CD4-positive, alpha-beta T cell treated with Interleukin-17A for 4 hours (primary cell): Measurements from ENCODE around the gene TANK.

Experiments
- DNase-seq: peaks from one replicate; pipeline ENCODE4 v3.0.0-alpha.2; 2020; ENCODE audit warnings: mixed read lengths

TANK gene

DNA sequence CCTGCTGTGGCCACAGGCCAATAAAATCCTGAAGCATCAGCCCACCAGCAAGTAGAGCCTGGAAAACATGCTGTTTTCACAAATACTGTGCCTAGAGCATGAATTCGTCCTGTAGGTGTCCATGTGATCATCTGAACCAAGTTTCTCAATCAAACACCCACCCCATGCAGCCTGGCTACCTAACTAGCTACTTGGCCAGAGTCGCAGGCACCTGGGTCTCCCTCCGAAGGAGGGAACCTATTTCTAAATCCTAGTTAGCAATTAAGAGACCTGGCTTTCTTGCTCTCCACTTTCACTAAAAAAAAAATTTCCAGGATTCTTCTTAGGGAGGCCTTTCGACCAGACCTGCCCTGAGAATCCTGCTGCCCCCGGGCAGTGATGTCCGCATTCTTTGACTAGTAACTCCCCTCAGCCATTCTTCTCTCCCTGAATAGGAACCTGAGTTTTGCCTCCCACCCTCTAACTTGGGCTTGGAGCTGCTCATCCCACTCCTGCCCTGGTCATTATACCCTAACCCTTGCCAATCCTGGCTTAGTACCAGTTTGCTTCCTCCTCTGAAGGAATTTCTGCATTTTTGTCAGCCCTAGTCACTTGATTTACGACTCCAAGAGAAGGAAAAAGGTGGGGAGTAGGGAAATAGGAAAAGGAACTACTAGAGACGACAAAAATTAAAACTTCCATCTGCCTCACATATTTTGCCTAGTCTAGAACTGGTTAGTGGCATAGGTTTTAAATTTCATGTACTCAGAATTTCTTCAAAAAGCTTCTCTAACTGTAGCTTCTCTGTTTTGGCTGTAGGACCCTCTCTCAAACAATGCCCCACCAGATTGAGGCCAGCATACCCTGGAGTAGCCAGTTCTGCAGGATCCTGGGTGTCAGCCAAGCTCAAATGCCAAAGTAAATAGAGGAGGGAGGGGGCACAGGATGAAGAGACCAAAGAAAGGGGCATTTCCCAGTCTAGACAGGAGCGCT, 25.4 kb upstream of the TANK start:
- DNase-seq: no peak

DNA sequence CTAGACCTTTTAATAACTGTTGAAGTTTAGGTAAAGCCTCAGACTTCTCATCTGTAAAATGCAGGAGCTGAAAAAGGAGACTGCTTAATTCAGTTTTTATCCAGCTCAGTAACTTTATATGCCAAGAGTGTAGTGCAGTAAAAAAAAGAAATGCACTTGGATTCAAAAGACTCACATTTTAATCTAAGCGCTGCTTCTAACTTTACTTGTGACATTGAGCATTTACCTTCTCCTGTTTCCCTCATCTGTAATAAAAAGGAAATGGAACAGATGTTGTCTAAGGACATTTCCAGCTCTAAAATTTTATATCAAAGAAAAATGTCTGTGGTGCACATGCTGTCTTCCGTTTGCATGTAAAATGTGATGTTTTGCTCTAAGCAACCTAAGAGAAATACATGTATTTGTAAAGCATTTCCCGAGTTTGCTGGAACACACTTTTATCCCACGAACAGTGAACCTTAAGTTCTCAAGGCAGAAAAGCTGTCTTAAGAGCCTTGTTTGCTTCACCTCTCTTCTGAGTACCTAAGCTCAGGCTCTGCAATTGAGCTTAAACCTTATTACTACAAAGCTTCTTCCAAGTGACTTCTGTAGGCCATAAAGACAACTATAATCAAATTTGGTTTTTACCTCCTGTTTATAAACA, 24.2 kb upstream of the TANK start:
- DNase-seq: no peak

DNA sequence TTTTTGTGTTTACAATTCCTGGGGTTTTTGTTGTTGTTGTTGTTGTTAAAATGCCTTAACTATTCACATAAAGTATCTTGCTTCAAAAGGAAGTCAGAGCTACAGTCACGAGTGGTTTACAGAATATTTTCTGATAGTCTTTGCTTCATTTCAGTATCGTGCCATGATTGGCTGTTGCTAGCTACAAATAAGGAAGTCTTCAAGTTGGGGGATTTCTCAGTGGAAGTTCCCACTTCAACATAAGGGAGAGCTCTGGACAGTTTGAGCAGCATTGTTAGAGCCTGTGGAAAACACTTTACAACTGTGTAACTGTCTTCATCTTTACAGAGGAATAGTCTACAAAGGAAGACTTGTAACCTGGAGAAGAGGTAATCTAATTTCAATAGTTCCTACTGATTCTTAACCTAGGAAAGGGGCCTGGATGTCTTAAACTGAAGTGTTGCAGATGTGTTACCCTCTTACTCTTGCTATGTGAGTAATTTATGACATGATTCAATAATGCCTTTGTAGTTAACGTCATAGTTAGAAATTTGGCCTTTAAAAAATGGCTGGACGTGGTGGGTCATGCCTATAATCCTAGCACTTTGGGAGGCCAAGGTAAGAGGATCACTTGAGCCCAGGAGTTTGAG, 23.4 kb upstream of the TANK start:
- DNase-seq: peak; percentile 15

DNA sequence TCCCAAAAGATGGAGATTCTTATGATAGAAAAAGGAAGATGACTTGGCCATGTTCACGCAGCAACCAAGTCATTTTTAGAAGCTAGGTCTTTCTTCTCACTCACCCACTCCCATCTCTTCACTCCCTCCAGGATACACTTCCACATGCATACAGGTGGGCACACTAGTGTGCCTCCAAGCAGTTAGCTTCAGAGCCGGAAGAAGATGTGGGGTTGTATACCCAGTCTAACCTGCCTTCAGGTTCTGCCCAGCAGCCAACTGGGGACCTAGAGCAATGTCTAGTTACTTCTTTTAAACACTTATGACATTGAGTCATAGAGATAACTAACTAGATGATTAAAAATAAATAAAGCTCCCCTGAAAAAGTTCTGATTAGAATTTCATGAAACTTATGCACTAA, 21.8 kb upstream of the TANK start:
- peak; percentile 37 for DNase-seq

DNA sequence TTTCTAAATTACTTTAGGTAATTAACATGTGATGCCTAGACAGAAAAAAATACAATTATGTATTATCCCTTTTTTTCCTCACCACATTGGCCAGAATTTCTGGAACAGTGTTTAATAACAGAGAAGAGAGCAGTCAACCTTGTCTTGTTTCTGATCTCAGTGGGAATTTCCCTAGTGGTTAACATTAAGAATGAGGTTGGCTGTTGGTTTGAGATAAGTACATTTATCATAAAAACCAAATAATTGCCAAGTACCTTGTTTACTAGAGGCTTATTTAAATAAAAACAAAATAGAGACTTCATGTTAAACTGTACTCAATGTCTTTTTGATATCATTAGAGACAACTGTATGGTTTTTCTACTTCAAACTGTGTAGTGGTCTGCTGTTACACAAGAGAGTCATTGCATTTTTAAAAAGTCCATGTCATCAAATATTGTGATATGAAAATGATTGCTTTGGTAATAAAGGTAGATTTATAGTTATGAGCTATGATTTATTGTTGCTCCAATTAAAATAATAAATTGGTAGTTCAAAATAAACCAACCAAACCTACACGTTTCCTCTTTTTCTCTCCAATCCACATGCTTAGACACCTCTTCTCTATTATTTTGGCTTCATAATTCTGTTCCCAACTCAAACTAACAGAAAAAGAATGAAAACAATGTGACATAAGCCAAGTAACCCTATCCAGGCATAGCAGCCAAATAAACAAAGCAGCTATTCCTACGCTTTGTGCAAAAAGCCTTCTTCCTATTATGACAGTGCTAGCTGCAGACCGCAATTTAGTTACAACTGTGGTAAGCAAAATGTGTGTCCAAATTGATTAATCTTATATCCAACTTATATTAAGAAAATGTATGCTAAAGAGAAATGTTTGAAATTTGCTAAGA, 20.9 kb upstream of the TANK start:
- no peak for DNase-seq

DNA sequence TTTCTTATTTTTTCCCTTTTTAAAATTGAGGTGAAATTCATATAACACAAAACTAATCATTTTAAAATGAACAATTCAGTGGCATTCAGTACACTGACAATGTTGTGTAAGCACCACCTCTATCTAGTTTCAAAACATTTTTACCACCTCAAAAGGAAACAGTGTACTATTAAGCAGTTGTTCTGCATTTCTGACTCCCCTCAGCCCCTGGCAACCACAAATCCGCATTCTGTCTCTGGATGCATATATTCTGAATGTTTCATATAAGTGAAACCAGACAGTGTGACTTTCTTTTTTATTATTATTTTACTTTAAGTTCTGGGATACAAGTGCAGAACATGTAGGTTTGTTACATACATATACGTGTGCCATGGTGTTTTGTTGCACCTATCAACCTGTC, 19.2 kb upstream of the TANK start:
- DNase-seq: no peak

DNA sequence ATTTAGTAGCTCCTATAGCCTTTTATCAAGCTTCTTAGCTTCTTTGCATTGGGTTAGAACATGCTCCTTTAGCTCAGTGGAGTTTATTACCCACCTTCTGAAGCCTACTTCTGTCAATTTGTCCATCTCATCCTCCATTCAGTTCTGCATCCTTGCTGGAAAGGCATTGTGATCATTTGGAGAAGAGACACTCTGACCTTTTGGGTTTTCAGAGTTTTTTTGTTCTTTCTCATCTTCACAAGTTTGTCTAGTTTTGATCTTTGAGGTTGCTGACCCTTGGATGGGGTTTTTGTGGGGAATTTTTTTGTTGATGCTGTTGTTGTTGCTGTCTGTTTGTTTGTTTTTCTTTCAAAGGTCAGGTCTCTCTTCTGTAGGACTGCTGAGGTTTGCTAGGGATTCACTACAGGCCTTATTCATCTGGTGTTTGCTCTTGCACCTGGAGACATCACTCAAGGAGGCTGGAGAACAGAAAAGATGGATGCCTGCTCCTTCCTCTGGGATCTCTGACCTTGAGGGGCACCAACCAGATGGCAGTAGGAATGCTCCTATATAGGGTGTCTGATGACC, 13.9 kb upstream of the TANK start:
- DNase-seq: no peak

DNA sequence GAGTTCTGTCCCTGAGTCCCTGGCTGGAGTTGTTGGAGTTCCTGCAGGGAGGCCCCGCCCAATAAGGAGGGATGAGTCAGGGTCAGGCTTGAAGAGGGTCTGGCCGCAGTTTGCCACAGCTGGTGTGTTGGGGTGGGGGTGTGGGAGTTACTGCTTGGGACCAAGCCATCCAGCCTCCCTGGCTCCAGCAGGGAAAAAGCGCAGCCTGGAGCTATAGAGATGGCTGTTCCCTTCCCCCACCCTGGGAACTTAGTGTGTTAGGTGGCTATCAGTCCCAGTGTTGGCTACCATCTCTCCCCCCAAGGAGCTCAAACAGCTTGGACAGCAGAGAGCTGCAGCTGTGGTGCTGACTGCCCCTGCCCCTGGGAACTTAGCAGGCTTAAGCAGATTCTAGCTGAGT, 13.2 kb upstream of the TANK start:
- DNase-seq: no peak

DNA sequence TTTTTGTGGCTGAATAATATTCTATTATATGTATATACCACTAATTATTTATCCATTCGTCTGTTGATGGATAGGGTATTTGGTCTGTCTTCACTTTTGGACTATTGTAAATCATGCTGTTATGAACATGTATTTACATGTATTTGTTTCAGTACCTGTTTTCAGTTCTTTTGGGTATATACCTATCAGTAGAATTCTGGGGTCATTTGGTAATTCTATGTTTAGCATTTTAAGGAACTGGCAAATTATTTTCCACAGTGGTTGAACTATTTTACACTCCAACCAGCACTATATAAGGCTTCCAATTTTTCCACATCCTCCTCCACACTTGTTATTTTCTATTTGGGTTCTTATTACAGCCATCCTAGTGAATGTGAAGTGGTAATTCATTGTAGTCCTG, 12.4 kb upstream of the TANK start:
- DNase-seq: no peak

DNA sequence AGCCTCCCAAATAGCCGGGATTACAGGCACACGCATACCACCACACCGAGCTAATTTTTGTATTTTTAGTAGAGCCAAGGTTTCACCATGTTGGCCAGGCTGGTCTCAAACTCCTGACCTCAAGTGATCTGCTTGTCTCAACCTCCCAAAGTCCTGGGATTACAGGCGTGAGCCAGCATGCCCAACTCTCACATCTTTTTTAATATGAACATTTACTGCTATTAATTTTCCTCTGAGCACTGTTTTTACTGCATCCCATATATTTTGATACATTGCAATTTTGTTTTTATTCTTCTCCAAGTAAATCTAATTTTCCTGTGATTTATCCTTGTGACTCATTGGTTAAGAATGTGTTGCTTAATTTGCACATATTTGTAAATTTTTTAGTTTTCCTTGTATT, 9.5 kb upstream of the TANK start:
- no peak for DNase-seq

DNA sequence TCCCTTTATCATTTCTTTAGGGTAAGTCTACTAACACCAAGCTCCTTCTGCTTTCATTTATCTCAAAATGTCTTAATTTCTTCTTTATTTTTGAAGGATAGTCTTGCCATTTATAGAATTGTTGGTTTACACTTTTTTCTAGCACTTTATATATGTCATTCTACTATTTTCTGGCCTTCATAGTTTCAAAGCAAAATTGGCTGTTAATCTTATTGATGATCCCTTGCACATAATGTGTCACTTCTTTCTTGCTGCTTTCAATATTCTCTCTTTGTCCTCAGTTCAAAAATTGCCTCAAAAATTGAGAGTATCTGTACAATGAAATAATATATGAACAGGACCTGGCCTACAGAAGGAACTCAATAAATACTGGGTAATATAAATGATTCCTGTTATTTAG, 7.9 kb upstream of the TANK start:
- no peak for DNase-seq

DNA sequence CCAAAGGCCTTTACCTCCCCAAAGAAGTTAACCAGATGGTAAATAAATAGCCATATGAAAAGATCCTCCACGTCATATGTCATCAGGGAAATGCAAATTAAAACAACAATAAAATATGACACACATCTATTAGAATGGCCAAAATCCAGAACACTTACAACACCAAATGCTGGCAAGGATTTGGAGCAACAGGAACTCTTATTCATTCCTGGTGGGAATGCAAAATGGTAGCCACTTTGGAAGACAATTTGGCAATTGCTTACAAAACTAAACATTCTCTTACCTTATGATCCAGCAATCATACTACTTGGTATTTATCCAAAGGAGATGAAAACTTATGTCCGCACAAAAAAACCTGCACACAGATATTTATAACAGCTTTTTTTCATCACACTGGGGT, 1.3 kb upstream of the TANK start:
- no peak for DNase-seq

DNA sequence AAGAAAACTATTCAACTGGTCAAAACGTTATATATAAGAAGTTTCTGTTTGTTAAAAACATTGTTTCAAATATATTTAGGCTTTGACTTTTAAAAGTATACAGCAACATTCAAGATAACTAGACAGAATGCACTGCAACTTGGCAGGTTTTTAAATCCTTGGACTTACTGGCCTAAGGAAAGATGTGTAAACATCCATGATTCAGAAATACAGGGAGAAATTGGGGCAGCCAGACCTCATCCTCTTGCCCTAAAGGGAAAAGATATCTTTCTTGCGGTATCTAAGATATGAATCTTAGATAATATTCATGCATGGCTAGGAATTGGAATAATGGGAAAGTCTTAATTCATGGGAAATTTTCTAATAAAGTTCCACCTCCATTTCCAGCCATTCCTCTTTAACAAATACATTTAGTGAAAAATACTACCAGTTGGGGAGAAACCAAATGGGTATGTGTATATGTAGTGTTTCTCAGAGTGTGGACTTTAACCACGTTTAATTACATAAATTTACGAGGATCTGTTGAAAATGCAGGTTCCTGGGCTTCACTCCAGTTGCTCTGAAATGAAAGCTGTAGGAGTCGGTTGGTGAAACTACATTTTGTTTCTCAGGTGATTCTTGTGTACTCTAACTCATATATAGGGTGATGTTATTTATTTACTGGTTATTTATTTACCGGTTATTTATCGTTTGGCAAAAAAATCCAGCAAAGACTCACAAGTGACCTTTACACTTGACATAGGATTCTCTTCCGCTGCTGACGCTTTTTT, 587 bp upstream of the TANK start:
- no peak for DNase-seq

DNA sequence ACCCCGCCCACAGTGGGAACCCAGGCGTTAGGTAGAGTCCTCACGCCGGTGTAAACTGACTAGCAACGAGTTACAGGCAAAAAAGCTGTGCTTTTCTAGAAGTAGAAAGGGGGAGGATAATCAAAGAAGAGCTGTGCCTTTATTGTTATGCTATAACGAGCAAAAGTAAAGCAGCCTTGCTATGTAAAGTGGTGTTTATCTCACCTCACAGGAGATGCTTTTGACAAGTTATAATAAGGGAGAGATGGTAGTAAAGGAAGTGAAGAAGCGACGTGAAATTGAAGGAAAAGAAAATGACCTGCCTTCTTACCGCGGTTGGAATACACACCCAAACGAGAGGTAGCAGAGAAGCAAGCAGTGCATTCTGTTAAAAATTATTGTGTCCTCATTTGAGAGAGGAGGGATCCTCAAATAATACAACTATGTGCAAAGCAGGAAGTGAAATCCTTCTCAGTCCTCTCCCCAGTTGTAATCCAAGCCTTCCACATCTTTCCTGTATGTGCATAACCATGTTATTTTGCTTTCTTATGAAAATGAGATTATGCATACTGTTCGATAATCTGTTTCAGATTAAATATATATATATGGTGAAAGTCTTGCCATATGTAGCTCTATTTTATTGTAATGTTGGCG, 962 bp downstream of the TANK start:
- DNase-seq: peak; percentile 52

DNA sequence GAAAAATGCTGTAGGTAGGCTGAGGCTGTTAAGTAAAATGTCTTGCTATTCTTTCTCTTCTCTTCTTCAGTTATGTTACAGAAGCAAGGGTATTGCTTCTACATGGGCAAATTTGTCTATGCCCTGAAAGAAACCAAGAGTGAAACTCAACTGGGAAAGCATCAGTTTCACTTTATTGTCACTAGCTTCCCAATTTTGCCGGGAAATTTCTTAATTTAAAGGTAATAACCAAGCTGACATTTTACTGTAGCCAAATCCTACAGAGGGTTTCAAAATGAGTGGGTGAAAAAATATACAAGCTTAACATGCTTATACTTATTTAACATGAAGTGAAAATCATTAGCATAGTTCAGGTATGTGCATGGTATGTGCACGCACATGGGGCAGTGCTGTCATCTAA, 3.2 kb downstream of the TANK start:
- no peak for DNase-seq

DNA sequence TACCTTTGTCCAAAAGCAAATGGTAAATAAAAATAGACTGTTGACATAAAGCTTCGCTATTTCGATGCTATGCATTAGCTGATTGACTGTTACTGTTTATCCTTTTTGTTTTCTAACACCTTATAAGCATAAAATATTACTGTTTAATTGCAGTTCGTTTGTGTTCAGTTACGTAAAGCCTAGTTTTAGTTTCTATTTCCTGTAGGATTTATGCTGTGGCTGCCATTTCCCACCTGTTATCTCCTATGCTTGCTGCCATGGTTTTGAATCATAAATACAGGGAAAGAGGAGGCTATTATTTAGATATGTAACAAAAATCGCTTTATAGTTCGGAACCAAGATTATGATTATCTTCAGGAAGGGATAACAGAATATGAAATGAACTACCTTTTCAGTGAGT, 3.9 kb downstream of the TANK start:
- no peak for DNase-seq

DNA sequence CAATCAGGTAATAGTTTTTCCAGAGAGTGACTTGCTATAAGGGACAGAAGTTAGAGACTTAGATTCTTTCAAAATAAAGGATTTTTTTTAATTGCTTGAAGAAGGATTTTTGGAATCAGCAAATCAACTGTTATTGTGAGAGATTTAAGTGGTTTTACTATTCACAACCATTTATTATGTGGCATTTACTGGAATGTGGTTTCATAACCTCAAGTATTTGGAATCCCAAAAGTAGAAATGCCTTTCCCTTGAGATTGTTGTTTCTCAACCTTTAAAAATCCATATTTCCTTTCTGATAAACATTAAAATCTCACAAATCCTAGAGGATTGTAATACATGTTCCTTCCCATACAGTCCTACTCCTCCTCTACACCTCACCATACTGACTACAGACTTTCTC, 5.0 kb downstream of the TANK start:
- DNase-seq: no peak

DNA sequence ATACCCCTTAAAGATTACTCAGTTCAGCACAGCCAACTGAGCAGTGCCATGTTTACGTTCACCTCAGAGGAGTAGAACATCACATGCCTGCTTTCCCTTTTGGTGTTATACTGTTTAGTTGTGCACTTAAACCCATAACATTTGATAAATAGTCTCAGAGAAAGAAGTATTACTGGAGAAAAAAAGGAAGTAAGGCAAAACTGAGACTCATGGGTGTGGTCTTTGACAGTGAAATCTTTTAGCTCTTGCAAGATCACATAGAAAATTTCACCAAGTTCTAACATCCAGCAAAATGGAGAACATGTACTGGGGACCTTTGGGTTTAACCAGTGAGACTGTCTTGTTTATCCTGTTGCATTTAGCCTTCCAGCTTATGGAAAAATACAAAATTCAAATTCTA, 5.6 kb downstream of the TANK start:
- DNase-seq: no peak

DNA sequence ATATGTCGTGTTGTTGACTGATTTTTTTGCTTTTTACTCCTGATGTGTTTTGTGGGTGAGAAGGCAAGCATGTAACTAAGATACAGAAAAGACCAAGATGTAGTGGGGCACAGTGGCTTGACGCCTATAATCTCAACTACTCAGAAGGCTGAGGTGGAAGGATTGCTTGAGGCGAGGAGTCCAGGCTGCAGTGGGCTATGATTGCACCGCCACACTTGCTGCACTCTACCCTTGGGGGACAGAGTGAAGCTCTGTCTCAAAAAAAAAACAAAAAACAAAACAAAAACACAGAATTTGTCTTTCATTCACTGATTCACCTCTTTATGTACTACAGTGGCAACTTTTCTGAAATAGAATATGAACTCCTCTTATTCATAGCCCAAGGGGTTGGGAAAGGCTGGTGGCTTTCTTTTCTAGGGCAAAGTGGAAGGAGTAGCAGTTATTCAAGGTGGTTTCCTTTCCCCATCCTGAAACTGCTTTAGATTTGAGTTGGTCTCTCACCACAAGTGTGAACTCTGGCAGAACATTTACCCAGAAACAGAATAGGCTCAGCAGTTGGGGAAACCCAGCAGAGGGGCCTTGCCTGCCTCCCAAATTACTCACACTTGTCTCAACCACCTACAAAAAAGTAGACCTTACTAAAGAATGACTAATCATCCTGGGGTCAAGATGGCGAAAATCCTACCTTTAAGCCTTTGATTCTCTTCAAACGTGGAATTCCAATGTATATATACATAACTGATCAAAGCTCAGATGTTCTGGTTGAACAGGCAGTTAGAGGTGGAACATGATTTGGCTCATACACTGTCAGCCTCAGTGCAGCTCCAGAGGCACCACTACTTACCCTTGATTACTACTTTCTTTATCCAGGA, 6.5 kb downstream of the TANK start:
- peak; percentile 38 for DNase-seq

DNA sequence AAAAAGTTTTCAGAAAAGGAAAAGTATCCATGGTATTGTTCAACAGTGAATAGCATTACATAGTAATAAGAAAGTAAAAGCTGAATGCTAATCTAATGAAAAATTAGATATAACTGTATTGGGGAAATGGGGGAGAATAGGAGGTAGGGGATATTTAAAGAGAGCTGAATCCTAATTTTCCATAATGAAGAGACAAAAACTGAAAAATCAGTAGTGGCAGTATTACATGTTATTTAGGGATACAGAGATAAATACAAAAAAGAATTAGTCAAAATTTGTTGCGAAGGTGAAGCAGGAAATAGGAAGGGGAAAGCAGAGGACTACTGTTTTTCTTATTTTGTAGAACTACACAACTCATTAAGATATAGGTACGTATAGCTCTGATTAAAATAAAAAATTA, 9.1 kb downstream of the TANK start:
- no peak for DNase-seq
